ENCODE results near the gene ATP6V1A. TPM values are rescaled to one million over a fixed set of nuclear protein-coding genes. Genes with fewer than 3 reads are reported as not detected.
"Not testable (repeated sequence)": the region's sequence is repeated elsewhere in the genome, so short reads cannot be mapped to it uniquely, and the experiment has no call there.

Gene ATP6V1A
- total RNA-seq, 1 experiment from 2014 or later: 96.4 TPM

DNA sequence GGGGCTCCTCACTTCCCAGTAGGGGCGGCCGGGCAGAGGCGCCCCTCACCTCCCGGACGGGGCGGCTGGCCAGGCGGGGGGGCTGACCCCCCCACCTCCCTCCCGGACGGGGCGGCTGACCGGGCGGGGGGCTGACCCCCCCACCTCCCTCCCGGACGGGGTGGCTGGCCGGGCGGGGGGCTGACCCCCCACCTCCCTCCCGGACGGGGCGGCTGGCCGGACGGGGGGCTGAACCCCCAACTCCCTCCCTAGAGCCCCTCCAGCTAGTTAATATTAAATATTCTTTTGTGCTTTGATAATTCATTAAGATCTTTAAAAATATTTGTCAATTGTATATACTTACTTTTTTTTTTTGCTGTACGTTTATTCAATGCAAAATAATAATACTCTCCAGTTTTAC is 103.0 kb downstream of the ATP6V1A start:
- H3K9me3 ChIP-seq; intact Hi-C loops (cut with micrococcal nuclease; ENCODE audit: unreplicated experiment); H3K4me1 Mint-ChIP-seq (ENCODE audit: low read depth, unreplicated experiment); BruUV-seq (replicated peaks); DNase-seq; H3K4me3 Mint-ChIP-seq (ENCODE audit: unreplicated experiment); H3K9me3 Mint-ChIP-seq (ENCODE audit: unreplicated experiment); CTCF ChIA-PET; H3K27me3 Mint-ChIP-seq (ENCODE audit: insufficient read depth, unreplicated experiment); POLR2A ChIA-PET; H3K4me1 ChIP-seq; H3K36me3 Mint-ChIP-seq (ENCODE audit: insufficient read depth, unreplicated experiment); H3K27ac Mint-ChIP-seq (ENCODE audit: unreplicated experiment); H3K36me3 ChIP-seq (ENCODE audit: control insufficient read depth, insufficient read depth, low read length); H3K4me3 ChIP-seq (ENCODE audit: low read depth, low read length); H3K27me3 ChIP-seq (replicated peaks; ENCODE audit: control insufficient read depth, insufficient read depth, low read length): not testable (repeated sequence)

DNA sequence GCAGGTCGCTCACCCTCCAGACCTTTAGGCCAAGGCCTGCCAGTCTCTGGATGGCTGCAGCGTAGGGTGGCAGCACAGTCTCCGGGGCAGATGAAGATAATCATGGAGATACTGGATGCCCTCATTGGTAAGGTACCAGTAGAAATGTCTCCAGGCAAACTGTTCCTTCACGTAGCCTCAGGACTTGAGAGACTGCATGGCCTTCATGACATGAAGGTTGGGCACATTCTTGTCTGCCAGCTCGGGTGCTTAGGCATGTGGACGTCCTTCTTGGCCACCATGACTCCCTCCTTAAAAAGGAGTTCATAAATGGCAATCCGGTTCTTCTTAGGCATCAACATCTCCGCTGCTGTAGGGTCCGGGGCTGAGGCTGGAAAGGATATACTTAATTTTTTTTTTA is 103.6 kb downstream of the ATP6V1A start:
- intact Hi-C loops (cut with micrococcal nuclease; ENCODE audit: unreplicated experiment); H3K4me1 Mint-ChIP-seq (ENCODE audit: low read depth, unreplicated experiment); H3K4me3 ChIP-seq (ENCODE audit: low read depth, low read length); BruUV-seq (replicated peaks); H3K4me1 ChIP-seq; H3K36me3 ChIP-seq (ENCODE audit: control insufficient read depth, insufficient read depth, low read length); POLR2A ChIA-PET; H3K9me3 ChIP-seq; H3K4me3 Mint-ChIP-seq (ENCODE audit: unreplicated experiment); H3K36me3 Mint-ChIP-seq (ENCODE audit: insufficient read depth, unreplicated experiment); H3K27ac Mint-ChIP-seq (ENCODE audit: unreplicated experiment); CTCF ChIA-PET; H3K27me3 Mint-ChIP-seq (ENCODE audit: insufficient read depth, unreplicated experiment); H3K9me3 Mint-ChIP-seq (ENCODE audit: unreplicated experiment); H3K27me3 ChIP-seq (replicated peaks; ENCODE audit: control insufficient read depth, insufficient read depth, low read length); DNase-seq: not testable (repeated sequence)

DNA sequence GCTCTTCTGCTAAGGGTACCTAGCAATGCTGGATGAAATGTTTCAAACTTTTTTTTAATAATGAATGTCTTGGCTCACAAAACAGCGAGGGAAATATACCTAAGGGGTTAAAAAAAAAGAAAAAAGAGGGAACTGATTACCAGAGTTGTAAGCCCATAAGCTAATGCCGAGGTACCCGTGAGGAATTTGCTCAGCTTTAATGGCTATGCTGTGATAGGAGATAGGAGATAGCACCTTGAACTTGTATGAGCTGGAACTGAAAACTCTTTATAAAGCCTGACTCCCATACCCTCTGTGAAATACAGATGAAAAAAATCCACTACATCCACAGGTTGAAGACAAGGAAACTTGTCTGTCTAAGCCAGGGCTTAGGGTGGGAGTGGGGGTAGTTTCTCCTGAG is 105.7 kb downstream of the ATP6V1A start:
- no peak for DNase-seq
- Histone ChIP-seq H3K9me3 (no peaks in the 10 kb centered on the region), H3K4me3 (ENCODE audit: low read depth, low read length) (no peak overlapping the region), H3K27me3 (replicated peaks; ENCODE audit: control insufficient read depth, insufficient read depth, low read length) (no peaks in the 10 kb centered on the region), H3K36me3 (ENCODE audit: control insufficient read depth, insufficient read depth, low read length) (no peaks in the 10 kb centered on the region), H3K4me1 (peaks cover 4% of the 10 kb centered on the region; the same call in 1 of the 2 replicates)
- Mint-ChIP-seq H3K9me3 (ENCODE audit: unreplicated experiment) (no peaks in the 10 kb centered on the region), H3K27me3 (ENCODE audit: insufficient read depth, unreplicated experiment) (peaks cover 7% of the 10 kb centered on the region), H3K4me1 (ENCODE audit: low read depth, unreplicated experiment) (peaks cover 5% of the 10 kb centered on the region), H3K4me3 (ENCODE audit: unreplicated experiment) (no peak overlapping the region), H3K36me3 (ENCODE audit: insufficient read depth, unreplicated experiment) (no peaks in the 10 kb centered on the region), H3K27ac (ENCODE audit: unreplicated experiment) (no peak overlapping the region)
- POLR2A ChIA-PET: no interaction called here
- intact Hi-C loops (cut with micrococcal nuclease; ENCODE audit: unreplicated experiment): no loop called here
- BruUV-seq (replicated peaks): no TSS peak
- TF ChIP-seq, protein P1, sequence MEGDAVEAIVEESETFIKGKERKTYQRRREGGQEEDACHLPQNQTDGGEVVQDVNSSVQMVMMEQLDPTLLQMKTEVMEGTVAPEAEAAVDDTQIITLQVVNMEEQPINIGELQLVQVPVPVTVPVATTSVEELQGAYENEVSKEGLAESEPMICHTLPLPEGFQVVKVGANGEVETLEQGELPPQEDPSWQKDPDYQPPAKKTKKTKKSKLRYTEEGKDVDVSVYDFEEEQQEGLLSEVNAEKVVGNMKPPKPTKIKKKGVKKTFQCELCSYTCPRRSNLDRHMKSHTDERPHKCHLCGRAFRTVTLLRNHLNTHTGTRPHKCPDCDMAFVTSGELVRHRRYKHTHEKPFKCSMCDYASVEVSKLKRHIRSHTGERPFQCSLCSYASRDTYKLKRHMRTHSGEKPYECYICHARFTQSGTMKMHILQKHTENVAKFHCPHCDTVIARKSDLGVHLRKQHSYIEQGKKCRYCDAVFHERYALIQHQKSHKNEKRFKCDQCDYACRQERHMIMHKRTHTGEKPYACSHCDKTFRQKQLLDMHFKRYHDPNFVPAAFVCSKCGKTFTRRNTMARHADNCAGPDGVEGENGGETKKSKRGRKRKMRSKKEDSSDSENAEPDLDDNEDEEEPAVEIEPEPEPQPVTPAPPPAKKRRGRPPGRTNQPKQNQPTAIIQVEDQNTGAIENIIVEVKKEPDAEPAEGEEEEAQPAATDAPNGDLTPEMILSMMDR (IDR thresholded peaks at IDR 0.05; ENCODE audit: insufficient read depth in 1 of 2, low read depth in 1 of 2, low read length in 1 of 2, severe bottlenecking in 1 of 2, unreplicated experiment in 1 of 2): no peak
- CTCF ChIA-PET: interaction anchor here (0.6 kb wide), 1 partner anchor 35 kb away, joined by 4 read pairs; no protein-coding TSS in a partner anchor

Other genes with a start within 250 kb of the ATP6V1A start
- 15.5 and 16.0 TPM in 2 replicates for gene SPICE1, start 231.9 kb upstream of the ATP6V1A start, total RNA-seq (2022)
- 0.84 and 1.0 TPM in 2 replicates for gene SIDT1, start 214.5 kb upstream of the ATP6V1A start, total RNA-seq (2022)
- 10.9 and 12.1 TPM in 2 replicates for gene USF3, start 50.4 kb upstream of the ATP6V1A start, total RNA-seq (2022)
- gene NAA50, start 786 bp upstream of the ATP6V1A start, total RNA-seq (2022): 182 and 188 TPM in 2 replicates
- gene GRAMD1C, start 91.8 kb downstream of the ATP6V1A start, total RNA-seq (2022): 3.9 and 4.2 TPM in 2 replicates
- gene ZDHHC23, start 201.0 kb downstream of the ATP6V1A start, total RNA-seq (2022): 9.0 and 9.1 TPM in 2 replicates

Data from Caco-2 (cell line).